LHCN-M2 (cell line): ENCODE measurements around the gene CLDN10. TPM values are rescaled to one million over a fixed set of nuclear protein-coding genes. Genes with fewer than 3 reads are reported as not detected.
"Not testable (repeated sequence)": the region's sequence is repeated elsewhere in the genome, so short reads cannot be mapped to it uniquely, and the experiment has no call there.

Experiments
- DNase-seq: peaks from one replicate; pipeline ENCODE4 v3.0.0-alpha.2; 2012; ENCODE audit warnings: low read depth
- polyA plus RNA-seq: library from polyadenylated mRNA; unstranded; fragments of >200 nt; gene quantifications from one replicate; pipeline ENCODE4 v1.2.1, GENCODE V29; 2012; ENCODE audit warnings: missing spikeins
- total RNA-seq: library from RNA; depleted of rRNA; stranded (reverse); fragments of >200 nt; gene quantifications from 2 replicates; pipeline ENCODE4 v1.2.3, GENCODE V29; 2014; rRNA removed

Gene CLDN10
- total RNA-seq, result not detected in 2 replicates
- not detected for polyA plus RNA-seq

GRCh38 chr13:95552539-95553441 lies at the start of gene CLDN10:
Gene CLDN10, plus strand, starts transcription at chr13:95552720. Its CDS starts 34 bp downstream, at chr13:95552754.
- no peak for DNase-seq

- DNase-seq, result no peak
Measured at GRCh38 chr13:95503662-95504061, 48.9 kb upstream of the CLDN10 start.

GRCh38 chr13:95505265-95505664 lies 47.3 kb upstream of the CLDN10 start:
- DNase-seq, result no peak

- peak; percentile 66 for DNase-seq
Measured at GRCh38 chr13:95505986-95506385, 46.5 kb upstream of the CLDN10 start.

GRCh38 chr13:95507991-95508390 lies 44.5 kb upstream of the CLDN10 start:
- no peak for DNase-seq

- DNase-seq, result no peak
Measured at GRCh38 chr13:95508996-95509395, 43.5 kb upstream of the CLDN10 start.

GRCh38 chr13:95509521-95510310 lies 42.8 kb upstream of the CLDN10 start:
- peak; percentile 91 for DNase-seq

GRCh38 chr13:95510950-95511349 lies 41.6 kb upstream of the CLDN10 start:
- DNase-seq, result no peak

GRCh38 chr13:95512424-95512823 lies 40.1 kb upstream of the CLDN10 start:
- no peak for DNase-seq

GRCh38 chr13:95512957-95513356 lies 39.6 kb upstream of the CLDN10 start:
- DNase-seq, result no peak

GRCh38 chr13:95515606-95516005 lies 36.9 kb upstream of the CLDN10 start:
- DNase-seq, result not testable (repeated sequence)

- no peak for DNase-seq
Measured at GRCh38 chr13:95516021-95516420, 36.5 kb upstream of the CLDN10 start.

- no peak for DNase-seq
Measured at GRCh38 chr13:95516492-95516891, 36.0 kb upstream of the CLDN10 start.

GRCh38 chr13:95523598-95523997 lies 28.9 kb upstream of the CLDN10 start:
- no peak for DNase-seq

GRCh38 chr13:95524264-95524901 lies 28.1 kb upstream of the CLDN10 start:
- no peak for DNase-seq

GRCh38 chr13:95527955-95528354 lies 24.6 kb upstream of the CLDN10 start:
- DNase-seq, result no peak

GRCh38 chr13:95530178-95530577 lies 22.3 kb upstream of the CLDN10 start:
- peak; percentile 92 for DNase-seq

GRCh38 chr13:95533545-95534160 lies 18.9 kb upstream of the CLDN10 start:
- no peak for DNase-seq

GRCh38 chr13:95535243-95535642 lies 17.3 kb upstream of the CLDN10 start:
- DNase-seq, result peak; percentile 86

- peak; percentile 65 for DNase-seq
Measured at GRCh38 chr13:95536632-95537241, 15.8 kb upstream of the CLDN10 start.

GRCh38 chr13:95540888-95541287 lies 11.6 kb upstream of the CLDN10 start:
- peak; percentile 23 for DNase-seq
